NCI-H69 (cell line): Measurements from ENCODE around the gene SLC13A5.
"Not testable (repeated sequence)": the region's sequence is repeated elsewhere in the genome, so short reads cannot be mapped to it uniquely, and the experiment has no call there.

Source experiments
- DNase-seq: peaks from one replicate; lab custom pipeline; 2025; lab: John Stamatoyannopoulos, UW

SLC13A5 gene

GRCh38 chr17:6711081-6711674, 2.0 kb downstream of the SLC13A5 start:
- no peak for DNase-seq

GRCh38 chr17:6710317-6710716, 2.9 kb downstream of the SLC13A5 start:
- no peak for DNase-seq

DNA sequence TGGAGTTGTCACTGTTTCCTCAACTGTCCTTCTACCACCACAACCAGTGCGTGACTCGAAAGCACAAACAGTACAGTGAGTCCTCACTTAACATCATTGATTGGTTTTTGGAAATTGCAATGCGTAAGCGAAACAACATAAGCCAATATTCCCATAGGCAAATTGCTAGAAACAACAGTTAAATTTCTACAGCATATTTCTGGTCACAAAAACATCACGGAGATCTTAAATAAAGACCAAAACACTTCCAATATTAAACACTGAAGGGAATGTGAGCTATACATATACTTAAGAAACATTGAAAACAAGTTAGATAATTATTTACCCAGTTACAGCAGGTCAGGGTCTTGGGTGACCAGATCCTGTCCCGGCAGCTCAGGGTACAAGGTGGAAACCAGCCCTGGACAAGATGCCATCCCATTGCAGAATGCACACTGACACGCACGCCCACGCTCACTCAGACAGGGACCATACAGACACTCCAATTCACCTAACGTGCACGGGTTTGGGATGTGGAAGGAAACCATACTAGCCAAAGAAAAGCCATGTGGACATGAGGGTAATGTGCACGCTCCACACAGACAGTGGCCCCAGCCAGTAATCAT, 4.7 kb downstream of the SLC13A5 start:
- DNase-seq: no peak

GRCh38 chr17:6706996-6707395, 6.2 kb downstream of the SLC13A5 start:
- DNase-seq: no peak

DNA sequence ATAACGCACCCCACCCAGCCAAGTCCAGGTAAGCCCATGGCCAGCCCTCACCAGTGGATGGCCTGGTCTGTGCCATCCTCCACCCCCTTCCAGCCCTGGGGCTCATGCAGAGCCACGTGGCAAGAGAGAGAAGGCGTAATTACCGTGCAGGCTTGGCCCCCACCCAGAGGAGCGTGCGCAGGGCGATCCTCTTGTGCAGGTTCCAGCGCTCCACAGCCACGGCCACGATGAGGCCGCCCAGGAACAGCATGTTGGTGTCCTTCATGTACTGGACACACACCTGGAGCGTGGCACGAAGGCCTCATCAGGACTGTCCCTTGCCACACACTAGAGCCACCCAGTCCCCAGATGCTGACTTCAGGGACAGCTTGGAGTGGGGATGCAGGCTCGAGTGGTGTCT, 6.7 kb downstream of the SLC13A5 start:
- no peak for DNase-seq

GRCh38 chr17:6704470-6705052, 8.6 kb downstream of the SLC13A5 start:
- no peak for DNase-seq

DNA sequence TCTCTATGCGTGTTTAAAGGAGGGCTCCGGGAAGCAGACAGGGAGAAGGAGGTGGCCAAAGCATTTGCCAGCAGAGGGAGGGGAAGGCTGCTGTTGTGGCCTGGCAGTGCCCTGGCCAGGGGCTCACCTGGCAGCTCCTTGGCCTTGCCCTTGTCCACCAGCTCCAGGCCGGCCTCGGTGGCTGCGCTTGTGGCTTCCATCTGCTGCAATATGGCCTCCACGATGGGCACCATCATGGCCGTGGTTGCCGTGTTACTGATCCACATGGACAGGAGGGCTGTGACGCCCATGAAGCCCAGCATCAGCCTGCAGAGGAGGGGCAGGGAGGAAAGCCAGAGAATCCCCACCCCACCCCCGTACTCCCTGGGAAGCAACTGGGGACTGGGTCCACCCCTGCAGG, 9.4 kb downstream of the SLC13A5 start:
- DNase-seq: no peak

DNA sequence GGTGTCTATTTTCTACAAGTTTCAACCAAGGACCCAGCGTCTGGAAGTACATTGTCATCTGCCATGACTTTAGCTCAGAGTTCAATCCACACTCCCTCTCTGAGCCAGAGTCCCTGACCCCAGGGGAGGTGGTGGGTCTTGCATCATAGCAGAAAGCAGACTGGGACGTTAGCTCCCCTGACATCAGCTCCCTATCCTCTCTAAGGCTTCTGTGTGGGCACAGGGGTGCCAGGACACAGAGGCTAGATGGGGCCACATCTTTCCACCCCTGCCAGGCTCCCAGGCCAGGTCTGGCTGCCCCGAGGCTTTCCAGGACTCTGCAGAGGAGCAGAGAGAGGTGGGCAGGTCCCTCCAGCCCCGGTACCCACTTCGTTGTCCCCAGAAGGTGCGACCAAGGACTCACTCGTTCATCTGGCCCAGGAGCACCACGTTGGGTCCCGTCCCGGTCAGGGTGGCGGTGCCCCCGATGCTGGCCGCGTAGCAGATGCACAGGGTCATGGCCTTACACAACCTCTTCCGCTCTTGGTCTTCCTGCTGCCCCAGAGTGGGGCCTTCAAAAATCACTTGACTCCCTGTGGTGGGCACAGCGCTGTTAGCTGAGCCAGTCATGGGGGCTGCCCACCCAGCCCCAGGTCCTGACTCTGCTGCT, 10.5 kb downstream of the SLC13A5 start:
- DNase-seq: no peak

DNA sequence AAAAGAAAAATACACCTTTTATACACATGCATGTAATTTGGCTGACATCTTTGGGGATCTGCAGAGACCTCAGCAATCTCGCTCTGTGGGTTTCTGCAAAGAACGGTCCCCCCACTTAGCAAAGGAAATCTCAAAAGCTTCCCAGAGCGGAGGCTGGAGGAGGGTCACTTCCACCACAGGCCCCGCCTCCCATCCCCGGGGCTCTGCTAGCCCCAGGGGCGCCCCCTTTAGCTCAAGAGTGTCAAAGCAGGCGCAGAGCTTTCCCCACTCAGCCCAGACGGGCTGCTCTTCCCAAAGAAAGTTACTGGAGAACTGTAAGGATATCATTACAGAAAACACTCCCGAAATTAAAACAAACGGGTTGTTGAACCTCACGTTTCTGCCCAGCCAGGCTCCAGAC, 11.4 kb downstream of the SLC13A5 start:
- DNase-seq: peak; percentile 44

DNA sequence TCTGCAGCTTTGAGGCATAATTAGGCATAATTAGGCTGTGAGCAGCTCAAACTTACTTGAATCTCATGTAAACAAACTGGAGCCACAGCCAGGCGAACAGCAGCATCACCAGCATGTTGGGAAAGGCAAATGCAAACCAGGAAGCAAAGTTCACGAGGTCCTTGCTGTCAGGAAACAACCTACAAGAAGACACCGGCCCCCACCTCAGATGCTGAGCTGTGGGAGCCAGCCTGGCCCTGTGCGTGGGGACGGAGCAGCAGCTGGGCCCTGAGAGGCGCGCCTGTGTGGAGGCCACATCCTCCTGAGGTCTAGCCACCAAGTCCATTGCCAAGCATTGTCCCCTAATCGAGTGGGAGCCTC, 12.2 kb downstream of the SLC13A5 start:
- DNase-seq: peak; percentile 4

DNA sequence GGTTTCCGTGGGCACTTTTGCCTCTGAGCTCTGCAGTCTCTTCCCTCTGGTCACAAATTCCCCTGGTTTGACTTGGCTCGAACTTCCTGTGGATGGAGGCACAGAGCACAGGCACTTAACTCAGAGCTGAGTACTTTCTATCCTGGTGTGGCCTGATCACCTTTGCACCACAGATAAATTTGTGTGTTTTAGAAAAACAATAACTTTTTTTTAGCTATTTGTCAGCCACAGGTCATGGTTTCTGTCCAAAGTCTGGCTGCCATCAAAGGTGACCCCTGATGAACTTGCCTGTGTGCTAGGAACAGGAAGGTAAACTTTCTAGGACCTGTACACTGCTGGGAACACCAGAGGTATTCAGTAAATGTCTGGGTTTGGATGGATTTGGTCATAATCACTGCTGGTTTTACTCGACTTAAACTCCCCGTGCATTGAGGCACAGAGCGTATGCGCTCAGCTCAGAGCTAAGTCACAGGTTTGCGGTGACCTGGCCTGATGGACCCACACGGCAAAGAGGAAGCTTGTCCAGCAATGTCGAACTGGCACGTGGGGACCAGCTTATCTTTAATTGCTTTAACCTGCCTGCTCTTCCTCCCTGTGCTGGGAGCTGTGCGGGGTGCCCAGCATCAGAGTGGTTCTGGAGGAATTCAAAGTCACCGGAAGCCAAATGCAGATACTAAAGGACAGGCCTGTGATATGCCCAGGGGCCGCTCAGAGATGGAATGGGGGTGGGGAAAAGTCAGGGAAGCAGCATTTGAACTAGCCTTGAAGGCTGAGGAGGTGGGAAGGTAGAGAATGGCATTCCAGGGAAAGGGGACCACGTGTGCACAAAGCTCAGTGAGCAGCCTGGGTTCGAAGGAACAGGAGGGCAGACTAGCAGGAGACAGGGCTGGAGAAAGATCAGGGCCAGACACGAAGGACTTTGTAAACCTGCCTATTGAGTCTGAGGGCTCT, 12.9 kb downstream of the SLC13A5 start:
- DNase-seq: no peak

DNA sequence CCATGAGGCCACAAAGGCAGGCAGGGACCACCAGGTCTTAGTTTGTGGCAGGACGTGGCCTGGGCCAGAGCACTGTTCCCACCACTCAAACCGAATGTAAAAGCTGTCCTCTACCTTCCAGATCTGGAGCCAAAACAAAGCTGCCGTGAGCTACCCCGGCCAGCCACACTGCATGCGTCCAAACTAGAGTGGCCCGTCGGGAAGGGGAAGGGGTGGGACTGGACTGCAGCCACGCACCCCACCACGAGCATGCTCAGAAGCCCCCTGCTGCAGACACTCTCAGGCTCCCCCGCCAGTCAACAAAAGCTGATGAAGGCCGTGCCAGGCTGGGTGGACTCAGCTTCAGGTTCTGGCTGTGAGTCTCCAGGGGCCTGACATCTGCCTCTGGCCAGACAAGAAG, 15.2 kb downstream of the SLC13A5 start:
- no peak for DNase-seq

- no peak for DNase-seq
Measured at GRCh38 chr17:6696906-6697305, 16.3 kb downstream of the SLC13A5 start.

GRCh38 chr17:6695565-6695964, 17.6 kb downstream of the SLC13A5 start:
- no peak for DNase-seq

DNA sequence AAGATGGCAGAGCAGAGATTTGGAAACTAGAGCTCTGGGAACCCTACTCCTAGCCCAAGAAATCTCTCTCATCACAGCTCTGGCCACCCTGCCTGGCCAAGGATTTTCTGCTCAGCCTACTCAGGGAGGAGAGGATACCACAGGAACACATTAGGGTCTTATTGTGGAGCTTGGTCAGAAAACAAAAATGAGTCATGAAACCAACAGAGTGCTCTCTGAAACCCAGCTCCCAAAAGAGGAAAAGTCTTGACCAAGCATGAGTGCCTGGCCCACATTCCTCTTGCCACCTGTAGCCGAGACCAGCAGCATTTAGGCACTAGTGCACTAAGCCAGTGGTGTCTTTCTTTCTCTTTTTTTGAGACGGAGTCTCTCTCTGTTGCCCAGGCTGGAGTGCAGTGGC, 18.1 kb downstream of the SLC13A5 start:
- DNase-seq: no peak

DNA sequence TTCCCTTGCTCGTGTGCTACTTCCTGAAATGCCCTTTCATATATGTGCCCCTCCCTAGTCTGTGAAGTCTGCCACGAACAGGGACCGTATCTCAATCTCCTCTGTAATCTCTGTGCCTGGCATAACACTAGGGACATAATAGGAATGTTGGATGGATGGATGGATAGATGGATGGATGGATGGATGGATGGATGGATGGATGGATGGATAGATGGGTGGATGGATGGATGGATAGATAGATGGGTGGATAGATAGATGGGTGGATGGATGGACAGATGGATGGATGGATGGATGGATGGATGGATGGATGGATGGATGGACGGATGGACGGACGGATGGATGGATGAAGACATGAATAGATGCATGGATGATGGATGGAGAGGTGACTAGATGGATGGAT, 21.2 kb downstream of the SLC13A5 start:
- not testable (repeated sequence) for DNase-seq

- DNase-seq: no peak
Measured at GRCh38 chr17:6691546-6691945, 21.6 kb downstream of the SLC13A5 start.

DNA sequence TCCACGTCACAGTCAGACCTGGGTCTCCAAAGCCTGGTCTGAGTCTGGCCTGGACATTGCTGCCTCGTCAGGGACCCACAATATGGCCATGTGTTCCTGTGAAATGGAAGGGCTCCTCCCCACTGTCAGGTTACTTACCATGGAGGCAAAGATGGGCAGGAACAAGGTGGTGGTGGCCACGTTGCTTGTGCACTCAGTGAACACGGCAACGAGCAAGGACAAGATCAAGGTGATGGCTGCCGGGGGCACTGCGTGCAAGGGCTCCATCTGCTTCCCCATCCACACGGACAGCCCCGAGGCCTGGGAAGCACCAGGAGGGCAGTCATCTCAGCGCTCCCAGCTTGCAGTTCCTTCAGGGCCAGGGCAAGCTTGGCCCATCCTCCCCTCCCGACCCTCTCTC, 22.5 kb downstream of the SLC13A5 start:
- DNase-seq: no peak

- no peak for DNase-seq
Measured at GRCh38 chr17:6688944-6689343, 24.2 kb downstream of the SLC13A5 start.

GRCh38 chr17:6686026-6686425, 27.1 kb downstream of the SLC13A5 start:
- DNase-seq: peak; percentile 74

DNA sequence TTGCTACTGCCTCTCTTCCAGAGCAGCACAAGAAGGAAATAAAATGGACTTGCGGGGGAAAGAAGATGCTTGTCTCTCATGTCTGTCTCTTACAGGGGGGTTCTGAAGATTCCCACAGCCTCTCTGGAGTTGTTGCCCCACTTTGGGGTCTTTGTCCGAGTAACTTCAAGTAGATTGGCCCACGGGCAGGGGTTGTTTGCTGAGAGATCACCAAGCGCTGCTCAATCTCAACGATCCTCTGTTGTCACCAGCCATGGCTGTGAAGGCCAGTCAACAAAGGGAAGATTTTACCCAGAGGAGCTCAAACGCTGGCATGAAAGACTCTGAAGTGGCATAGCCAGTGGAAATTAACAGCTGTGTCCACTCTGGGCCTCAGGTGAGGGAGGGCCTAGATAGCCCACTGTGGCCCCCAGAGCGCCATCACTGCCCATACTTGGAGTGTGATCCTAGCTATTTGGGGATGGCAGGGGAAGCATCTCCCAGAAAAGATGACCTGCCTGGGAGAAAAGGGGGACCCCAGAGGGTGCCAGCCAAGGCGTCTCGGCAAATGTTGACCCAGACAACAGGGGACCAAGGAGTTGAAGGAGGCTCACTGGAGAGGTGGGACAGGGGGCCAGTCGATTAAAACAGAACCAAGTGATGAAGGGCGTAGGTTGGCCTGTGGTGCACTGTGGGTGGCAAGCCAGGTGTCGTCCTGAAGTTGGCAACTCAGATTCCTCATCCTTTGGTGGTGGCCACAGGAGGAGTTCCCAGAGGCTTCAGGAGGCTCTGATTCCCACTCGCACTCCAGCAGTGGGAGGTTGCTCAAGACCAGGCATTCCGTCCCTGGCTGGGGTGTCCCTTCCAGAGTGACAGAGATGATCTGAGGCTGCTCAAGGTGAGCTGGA, 28.0 kb downstream of the SLC13A5 start:
- no peak for DNase-seq
